HG03558 (cell line): ENCODE results near the gene FLNB.

Experiments used
- ATAC-seq: cut with Tn5 transposase; IDR thresholded peaks from one replicate; pipeline ENCODE4 v1.9.1; 2021; ENCODE audit warnings: moderate number of reproducible peaks; ENCODE audit not compliant: unreplicated experiment; ENCODE audit errors: extremely low read depth

The FLNB gene, protein sequence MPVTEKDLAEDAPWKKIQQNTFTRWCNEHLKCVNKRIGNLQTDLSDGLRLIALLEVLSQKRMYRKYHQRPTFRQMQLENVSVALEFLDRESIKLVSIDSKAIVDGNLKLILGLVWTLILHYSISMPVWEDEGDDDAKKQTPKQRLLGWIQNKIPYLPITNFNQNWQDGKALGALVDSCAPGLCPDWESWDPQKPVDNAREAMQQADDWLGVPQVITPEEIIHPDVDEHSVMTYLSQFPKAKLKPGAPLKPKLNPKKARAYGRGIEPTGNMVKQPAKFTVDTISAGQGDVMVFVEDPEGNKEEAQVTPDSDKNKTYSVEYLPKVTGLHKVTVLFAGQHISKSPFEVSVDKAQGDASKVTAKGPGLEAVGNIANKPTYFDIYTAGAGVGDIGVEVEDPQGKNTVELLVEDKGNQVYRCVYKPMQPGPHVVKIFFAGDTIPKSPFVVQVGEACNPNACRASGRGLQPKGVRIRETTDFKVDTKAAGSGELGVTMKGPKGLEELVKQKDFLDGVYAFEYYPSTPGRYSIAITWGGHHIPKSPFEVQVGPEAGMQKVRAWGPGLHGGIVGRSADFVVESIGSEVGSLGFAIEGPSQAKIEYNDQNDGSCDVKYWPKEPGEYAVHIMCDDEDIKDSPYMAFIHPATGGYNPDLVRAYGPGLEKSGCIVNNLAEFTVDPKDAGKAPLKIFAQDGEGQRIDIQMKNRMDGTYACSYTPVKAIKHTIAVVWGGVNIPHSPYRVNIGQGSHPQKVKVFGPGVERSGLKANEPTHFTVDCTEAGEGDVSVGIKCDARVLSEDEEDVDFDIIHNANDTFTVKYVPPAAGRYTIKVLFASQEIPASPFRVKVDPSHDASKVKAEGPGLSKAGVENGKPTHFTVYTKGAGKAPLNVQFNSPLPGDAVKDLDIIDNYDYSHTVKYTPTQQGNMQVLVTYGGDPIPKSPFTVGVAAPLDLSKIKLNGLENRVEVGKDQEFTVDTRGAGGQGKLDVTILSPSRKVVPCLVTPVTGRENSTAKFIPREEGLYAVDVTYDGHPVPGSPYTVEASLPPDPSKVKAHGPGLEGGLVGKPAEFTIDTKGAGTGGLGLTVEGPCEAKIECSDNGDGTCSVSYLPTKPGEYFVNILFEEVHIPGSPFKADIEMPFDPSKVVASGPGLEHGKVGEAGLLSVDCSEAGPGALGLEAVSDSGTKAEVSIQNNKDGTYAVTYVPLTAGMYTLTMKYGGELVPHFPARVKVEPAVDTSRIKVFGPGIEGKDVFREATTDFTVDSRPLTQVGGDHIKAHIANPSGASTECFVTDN (N-terminal part only)

DNA sequence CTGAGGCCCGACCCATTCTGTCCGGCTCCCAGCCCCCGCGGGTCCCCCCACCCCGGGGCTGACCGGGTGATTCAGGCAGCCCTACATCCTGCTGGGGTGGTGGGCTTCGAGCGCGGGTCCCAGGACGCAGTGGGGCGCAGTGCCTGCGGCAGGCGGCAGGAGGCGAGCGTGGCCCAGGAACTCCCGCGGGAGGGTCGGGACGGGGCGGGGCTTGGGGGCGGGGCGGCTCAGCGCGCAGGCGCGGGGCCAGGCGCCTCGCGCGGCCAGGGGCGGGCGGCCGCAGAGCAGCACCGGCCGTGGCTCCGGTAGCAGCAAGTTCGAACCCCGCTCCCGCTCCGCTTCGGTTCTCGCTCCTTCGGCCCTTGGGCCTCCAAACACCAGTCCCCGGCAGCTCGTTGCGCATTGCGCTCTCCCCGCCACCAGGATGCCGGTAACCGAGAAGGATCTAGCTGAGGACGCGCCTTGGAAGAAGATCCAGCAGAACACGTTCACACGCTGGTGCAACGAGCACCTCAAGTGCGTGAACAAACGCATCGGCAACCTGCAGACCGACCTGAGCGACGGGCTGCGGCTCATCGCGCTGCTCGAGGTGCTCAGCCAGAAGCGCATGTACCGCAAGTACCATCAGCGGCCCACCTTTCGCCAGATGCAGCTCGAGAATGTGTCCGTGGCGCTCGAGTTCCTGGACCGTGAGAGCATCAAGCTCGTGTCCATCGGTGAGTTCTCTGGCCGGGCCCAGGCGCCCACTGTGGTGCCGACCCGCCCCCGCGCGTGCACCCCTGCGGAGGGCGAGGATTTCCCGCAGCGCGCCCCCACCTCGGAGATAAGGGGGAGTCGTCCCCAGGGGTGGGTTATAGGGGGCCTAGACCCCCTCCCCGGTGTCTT lies at the start of gene FLNB:
Gene FLNB, plus strand, starts transcription at position 282 of the 885 bp plus-strand sequence. Its CDS starts 143 bp downstream, at position 425.
- no peak for ATAC-seq

DNA sequence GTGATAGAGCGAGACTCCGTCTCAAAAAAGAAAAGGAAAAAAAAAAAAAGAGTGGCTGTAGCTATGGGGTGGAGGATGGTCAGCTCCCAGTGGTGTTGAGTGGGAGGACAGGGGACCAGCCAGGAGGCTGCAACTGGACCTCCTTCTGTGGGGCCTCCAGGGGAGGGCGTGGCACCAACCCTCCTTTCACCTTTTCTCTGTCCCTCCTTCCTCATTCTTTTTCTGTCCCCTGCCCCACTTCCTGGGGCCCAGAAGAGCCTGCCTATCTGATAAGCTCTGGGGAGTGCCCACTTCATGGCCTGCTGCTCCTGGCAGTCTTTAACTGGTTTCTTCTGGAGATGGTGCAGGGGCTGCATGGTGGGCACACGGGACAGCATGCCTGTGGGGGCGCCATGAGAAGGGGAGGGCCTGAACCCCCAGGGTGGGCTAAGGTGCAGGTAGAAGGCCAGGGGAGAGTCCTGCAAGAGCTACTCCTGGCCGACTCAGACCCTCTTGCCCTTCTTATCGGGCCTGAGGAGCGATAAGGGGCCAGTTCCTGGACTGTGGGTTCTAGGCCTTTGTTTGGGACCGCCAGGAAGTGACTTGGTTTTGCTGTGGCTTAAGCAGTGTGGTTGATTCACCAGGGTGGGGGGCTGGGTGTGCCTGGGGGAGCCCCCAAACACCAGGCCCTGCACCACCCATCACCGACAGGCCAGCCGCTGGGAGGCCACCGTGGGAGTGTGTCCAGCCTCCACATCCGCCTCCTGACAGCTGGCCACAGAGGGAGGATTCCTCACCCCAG lies 49.4 kb upstream of the FLNB start:
- no peak for ATAC-seq

DNA sequence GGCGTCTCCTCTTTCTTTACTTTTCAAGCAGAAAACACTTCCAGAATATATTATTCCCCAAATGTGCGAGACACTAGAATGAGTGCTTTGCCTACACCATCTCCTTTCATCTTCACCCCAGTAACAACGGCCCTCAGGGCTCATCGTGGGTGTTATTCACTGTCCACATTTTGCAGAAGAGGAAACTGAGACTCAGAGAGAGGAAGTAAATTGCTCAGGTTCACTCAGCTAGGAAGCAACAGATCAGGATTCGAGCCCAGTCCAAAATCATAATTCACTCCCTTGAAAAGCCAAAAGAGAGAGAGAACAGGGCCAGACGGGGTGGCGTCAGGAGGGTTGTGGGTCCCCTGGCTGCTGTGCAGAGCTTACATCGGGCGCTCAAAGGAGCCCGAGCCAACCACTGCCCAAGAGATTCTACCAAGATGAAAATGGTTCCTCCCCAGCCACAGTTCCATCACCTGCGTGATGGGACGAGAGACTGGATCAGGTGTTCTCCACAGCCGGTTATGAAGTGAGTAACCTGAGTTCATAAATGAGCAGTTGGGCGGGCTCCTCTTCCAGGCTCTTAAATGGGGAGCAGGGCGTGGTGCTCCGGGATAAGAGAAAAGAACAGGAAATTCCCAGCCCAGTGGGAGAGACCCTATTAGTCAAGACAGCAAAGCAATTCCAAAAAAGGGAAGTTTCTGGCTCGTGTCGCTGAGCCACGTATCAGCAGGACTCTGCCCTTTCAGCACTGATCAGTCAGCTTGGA lies 48.6 kb upstream of the FLNB start:
- ATAC-seq, result no peak

DNA sequence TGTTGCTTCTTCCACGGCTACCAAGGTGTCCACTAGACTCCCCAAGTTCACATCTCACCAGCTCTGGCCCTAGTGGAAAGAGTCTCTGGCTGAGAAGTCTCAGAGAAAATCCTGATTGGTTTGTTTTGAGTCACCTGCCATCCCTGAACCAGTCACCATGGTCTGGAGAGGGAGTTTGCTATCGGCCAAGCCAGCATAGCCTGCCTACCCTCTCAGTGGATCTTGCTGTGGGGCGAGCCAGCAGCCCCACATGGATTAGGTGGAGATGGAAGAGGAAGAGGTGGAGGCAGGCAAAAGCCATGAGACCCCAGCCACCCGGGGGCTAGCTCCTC lies 48.1 kb upstream of the FLNB start:
- no peak for ATAC-seq

DNA sequence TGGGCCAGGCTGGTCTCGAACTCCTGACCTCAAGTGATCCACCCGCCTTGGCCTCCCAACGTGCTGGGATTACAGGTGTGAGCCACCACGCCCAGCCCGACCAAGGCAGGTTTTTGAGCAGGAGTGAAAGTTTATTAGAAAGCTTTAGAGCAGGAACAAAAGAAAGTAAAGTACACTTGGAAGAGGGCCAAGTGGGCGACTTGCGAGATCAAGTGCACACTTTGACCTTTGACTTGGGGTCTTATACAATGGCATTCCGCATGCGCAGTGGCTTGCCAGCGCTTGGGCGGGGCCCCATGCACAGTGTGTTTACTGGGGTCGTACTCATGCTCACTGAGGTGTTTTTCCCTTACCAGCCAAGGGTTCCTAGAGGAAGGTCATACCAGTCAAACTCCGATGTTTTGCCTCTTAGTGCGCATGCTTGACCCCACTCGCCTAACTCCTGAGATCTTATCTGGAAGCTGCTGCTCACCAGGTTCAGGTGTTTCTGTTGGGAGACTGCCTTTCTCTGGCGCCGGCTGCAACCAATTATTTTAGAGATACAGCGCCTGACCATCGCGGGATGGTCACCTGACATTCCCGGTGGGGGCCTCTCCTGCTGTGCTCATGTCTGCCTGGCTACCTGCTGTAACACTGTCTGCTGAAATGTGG lies 46.9 kb upstream of the FLNB start:
- no peak for ATAC-seq

DNA sequence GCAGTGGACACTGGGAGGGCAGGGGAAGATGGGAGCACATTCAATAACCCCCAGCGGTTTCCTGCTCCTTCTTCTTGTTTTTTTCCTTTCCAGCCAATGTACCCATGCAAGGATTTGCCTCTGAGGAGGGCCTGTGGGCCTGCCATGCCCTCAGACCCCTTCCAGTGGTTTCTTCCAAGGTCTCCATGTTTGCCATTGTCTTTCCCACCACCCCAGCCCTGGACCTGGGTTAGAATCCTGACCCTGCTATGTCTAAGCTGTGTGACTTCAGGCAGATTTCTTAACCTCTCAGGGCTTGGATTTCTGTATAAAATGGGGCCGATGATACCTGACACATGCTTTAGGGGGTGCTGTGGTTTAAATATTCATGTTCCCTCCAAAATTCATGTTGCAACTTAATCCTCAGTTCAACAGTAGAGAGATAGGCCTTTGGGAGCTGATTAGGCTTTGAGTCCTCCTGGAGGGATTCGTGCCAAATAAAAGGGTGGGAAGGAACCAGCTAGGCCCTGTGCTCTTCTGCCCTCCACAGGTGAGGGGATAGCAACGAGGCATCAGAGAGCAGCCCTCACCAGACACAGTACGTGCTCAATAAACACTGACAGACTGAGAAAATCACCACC lies 46.3 kb upstream of the FLNB start:
- ATAC-seq, result no peak

DNA sequence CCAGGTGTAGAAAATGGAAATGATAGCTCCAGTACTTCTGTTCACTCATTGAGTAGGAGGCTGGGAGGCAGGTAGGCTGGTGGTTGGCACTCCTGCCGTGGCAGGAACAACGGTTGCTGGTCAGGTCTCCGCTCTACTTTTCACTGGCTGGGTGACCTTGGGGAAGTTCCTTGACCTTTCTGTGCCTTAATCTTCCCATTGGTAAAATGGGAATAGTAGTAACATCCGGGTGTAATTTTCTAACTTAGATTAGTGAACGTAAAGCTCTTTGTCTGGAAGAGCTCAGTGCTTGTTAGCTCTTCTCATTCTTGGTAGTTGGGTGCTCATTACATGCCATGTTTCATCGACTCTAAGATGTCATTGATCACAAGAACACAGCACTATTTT lies 45.8 kb upstream of the FLNB start:
- no peak for ATAC-seq

DNA sequence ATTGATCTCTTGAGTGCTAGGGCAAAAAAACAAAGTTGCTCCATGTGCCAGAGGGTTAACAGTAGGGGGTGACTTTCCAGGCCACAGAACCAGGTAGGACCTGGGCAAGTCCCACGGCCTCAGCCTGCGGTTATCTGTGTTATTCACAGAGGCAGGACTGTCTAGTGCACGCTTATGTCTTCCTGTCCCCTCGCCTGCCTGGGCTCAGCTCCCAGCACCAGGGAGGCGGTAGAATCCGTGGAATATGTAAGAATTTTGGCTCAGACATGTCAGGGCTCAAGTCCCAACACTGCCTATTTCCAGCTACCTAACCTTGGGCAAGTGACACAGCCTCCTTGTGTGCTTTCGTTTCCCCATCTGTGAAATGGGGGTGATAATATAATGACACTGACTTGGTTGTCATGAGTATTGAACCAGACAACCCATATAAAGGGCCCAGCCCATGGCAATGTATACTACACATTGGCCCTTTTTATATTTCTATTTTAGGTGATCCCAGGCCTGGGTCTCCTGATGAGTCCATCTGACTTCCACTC lies 44.3 kb upstream of the FLNB start:
- no peak for ATAC-seq

DNA sequence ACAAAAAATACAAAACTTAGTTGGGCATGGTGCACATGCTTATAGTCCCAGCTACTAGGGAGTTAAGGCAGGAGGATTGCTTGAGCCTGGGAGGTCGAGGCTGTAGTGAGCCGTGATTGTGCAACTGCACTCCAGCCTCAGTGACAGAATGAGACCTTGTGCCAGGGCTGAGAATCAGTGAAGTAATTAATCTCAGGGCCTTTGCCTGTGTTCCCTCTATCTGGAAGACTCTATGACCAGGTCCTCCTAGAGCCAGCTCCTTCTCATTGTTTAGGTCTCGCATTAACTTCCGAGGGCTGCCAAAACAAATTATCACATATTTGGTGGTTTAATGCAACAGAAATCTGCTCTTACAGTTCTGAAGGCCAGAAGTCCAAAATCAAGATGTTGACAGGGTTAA lies 41.4 kb upstream of the FLNB start:
- no peak for ATAC-seq

DNA sequence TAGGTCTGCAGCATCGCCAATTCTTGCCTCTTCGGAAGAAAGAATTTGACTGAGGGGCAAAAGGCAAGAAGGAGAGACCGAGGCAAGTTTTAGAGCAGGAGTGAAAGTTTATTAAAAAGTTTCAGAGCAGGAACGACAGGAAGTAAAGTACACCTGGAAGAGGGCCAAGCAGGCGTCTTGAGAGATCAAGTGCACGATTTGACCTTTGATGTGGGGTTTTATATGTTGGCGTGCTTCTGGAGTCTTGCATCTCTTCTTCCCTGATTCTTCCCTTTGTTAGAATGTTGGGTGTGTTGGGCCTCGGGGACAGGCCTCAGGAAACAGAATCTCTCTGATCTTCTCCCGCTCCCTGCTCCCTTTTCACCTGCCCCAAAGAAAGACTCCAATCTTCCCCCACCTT lies 40.6 kb upstream of the FLNB start:
- ATAC-seq, result no peak

DNA sequence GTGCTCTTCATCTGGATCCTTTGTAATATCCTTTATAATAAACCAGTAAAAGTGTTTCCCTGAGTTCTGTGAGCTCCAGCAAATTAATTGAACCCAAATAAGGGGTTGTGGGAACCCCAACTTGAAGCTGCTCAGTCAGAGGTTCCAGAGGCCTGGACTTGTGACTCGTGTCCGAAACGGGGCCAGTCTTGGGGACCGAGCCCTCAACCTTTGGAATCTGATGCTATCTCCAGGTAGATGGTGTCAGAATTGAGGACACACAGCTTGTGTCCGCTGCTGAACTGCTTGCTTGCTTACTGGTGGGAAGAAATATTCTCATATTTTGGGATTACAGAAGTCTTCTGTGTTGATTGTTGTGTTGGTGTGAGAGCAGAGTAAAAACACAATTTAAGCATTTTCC lies 39.7 kb upstream of the FLNB start:
- ATAC-seq, result no peak

DNA sequence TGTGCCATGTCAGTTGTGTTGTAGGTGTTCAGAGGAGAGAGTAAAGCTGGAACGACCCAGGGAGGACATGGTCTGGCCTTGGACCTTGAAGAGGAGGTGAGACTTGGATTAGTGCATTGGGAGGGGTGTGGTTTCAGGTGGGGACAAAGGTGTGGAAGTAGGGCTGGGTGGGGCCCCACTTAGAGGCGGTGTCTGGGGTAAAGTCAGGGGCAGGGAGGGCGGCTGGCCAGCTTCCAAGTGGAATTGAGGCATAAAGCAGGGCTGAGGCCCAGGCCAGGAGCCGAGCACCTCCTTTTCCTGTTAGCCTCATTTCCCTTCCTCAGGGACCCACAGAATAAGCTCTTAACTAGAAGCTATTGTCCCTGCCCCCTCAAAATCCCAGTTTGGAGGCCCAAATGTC lies 36.2 kb upstream of the FLNB start:
- ATAC-seq, result no peak

DNA sequence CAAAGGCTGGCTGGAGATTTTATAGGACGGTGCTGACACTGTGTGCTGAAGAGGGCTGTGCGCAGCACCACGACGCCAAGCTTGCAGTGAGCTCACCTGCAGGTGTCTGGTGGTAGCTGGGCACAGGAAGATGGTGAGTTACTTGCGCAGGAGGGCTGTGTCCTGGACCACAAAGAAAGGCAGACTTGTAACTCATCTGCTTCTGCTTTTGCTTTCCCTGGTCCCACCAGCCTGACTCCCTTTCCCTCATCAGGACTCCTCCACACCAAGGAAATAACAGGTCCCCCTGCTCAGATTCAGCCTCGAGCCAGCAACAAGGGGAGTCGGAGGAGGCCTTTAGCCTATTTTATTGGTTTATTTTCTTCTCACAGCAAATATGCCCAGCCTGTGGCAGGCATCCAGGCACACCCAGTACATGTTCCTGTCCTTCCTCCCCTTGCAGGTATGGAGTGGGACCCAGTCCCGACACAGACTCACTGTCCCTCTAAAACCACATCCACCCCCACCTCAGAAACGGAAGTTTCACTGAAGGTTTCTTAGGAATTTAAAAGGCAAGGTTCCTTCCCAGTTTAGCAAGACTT lies 35.6 kb upstream of the FLNB start:
- no peak for ATAC-seq

DNA sequence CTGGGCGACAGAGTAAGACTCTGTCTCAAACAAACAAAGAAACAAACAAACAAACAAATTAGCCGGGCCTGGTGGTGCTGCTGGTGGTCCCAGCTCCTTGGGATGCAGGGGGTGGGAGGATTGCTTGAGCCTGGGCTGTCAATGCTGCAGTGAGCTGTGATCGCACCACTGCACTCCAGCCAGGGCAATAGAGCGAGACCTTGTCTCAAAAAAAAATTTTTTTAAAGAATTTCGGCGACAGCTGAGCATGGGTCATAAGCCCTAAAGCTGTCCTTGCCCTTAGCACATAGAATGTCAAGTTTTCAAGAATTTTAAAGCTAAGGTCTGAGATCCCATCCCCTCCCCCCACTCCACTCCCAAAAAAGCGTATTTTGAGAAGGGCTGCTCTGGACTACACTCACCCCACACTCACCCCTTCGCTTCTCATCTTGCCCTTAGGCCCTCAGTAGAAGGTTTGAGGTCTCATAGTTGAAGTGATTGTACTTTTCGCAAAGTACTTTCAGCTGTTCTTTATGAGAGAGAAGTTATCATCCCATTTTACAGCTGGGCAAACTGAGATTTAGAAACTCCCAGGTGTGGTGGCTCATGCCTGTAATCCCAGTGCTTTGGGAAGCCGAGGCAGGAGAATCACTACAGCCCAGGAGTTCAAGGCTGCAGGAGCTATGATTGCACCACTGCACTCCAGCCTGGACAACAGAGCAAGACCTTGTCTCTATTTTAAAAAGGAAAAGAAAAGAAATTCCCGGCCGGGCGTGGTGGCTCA lies 34.3 kb upstream of the FLNB start:
- ATAC-seq, result no peak

DNA sequence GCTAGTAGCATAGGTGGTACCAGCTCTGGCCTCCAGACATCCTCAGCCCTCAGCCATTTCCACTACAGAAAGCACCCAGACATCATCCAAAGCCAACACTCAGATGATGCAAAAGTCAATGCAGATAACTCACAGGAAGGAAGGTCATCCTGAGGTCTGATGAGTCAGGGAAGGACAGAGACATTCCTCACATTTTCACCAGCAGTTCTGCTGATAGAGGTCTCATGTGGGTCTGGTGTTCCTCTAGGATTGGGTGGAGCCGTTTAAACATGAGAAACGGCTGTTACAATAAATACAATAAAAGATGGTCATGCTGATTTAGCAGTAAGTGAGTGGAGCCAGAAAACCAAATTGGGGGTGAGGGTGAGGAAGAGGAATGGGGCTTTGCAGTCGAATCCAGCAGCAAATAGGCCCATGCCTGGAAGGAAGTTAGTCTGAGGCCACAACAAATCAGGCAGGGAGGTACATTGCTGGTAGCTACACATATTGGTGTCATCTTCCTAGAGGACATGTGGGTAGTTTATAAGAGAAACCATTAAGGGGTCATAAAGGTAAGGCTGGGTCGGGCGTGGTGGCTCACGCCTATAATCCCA lies 33.3 kb upstream of the FLNB start:
- ATAC-seq, result no peak

DNA sequence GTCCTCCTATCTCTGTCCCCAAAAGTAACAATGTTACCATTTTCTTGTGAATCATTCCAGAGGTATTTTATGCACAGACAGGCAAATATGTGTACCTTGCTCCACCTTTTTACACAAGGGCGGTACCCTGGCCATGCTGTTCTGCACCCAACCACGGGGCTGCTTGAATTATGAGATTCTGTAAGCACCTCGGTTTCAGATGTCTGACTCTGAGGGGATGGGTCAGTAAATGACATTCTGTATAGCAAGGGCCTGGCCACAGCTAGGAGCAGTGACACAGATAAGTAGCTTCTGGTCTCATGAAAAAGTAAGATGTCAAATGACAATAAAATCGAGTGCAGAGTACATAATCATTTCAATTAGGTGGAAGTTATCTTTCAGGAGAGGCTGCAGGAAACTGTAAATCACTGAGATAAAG lies 30.4 kb upstream of the FLNB start:
- no peak for ATAC-seq
